GM23248 (cell line): Measurements from ENCODE around the gene AP3S2. TPM values are rescaled to one million over a fixed set of nuclear protein-coding genes. Genes with fewer than 3 reads are reported as not detected.
A peak's percentile ranks its signal among the peaks of the same experiment; 100 is the strongest.
"Not testable (repeated sequence)": the region's sequence is repeated elsewhere in the genome, so short reads cannot be mapped to it uniquely, and the experiment has no call there.

Source experiments
- DNase-seq: peaks from one replicate; pipeline ENCODE4 v3.0.0-alpha.2; 2015
- H2AFZ ChIP-seq: fragments of 200-600 bp; sonication (generic); 2 replicates; pipeline ENCODE4 v1.6.1; 2016; ENCODE audit warnings: antibody characterized with exemption
- H3F3A ChIP-seq: fragments of 200-600 bp; sonication (generic); 2 replicates; pipeline ENCODE4 v1.6.1; 2016; ENCODE audit warnings: mild to moderate bottlenecking, antibody characterized with exemption, mixed run types; ENCODE audit not compliant: insufficient read depth
- H3K27ac ChIP-seq: fragments of 200-600 bp; sonication (generic); 2 replicates; pipeline ENCODE4 v1.5.1; 2016; ENCODE audit warnings: mild to moderate bottlenecking
- H3K27me3 ChIP-seq: fragments of 200-600 bp; sonication (generic); replicated peaks from 2 replicates; pipeline ENCODE4 v1.6.1; 2016; ENCODE audit warnings: mild to moderate bottlenecking; ENCODE audit not compliant: insufficient read depth
- H3K36me3 ChIP-seq: fragments of 200-600 bp; sonication (generic); 2 replicates; pipeline ENCODE4 v1.6.1; 2016; ENCODE audit warnings: low read depth, mild to moderate bottlenecking
- H3K4me1 ChIP-seq: fragments of 200-600 bp; sonication (generic); 2 replicates; pipeline ENCODE4 v1.6.1; 2016; ENCODE audit warnings: mild to moderate bottlenecking; ENCODE audit not compliant: insufficient read depth
- H3K4me2 ChIP-seq: fragments of 200-600 bp; sonication (generic); one replicate; pipeline ENCODE4 v1.6.1; 2016; ENCODE audit warnings: mild to moderate bottlenecking; ENCODE audit not compliant: unreplicated experiment
- H3K4me3 ChIP-seq: fragments of 200-600 bp; sonication (generic); 2 replicates; pipeline ENCODE4 v1.5.1; 2016; ENCODE audit warnings: mild to moderate bottlenecking
- H3K79me2 ChIP-seq: fragments of 200-600 bp; sonication (generic); 2 replicates; pipeline ENCODE4 v1.6.1; 2016; ENCODE audit warnings: mild to moderate bottlenecking; ENCODE audit not compliant: insufficient read depth
- H3K9ac ChIP-seq: fragments of 200-600 bp; sonication (generic); 2 replicates; pipeline ENCODE4 v1.6.1; 2016; ENCODE audit warnings: mild to moderate bottlenecking
- H3K9me2 ChIP-seq: fragments of 200-600 bp; sonication (generic); 2 replicates; pipeline ENCODE4 v1.6.1; 2016; ENCODE audit warnings: mixed run types, mild to moderate bottlenecking, moderate library complexity; ENCODE audit not compliant: insufficient read depth
- H3K9me3 ChIP-seq: fragments of 200-600 bp; sonication (generic); one replicate; pipeline ENCODE4 v1.6.1; 2017; ENCODE audit warnings: low read depth
- H4K20me1 ChIP-seq: fragments of 200-600 bp; sonication (generic); 2 replicates; pipeline ENCODE4 v1.6.0; 2016; ENCODE audit not compliant: insufficient read depth
- EZH2 ChIP-seq: fragments of 200-600 bp; sonication (generic); IDR thresholded peaks from 2 replicates; pipeline ENCODE4 v1.6.1; 2018; ENCODE audit warnings: antibody characterized with exemption, mild to moderate bottlenecking; ENCODE audit not compliant: insufficient read depth, poor library complexity, severe bottlenecking
- EZH2phosphoT487 ChIP-seq: fragments of 200-600 bp; sonication (generic); IDR thresholded peaks from 2 replicates; pipeline ENCODE4 v1.6.1; 2018; ENCODE audit warnings: antibody characterized with exemption, moderate library complexity, mild to moderate bottlenecking, low read depth; ENCODE audit not compliant: insufficient read depth
- WGBS, 2 experiments: methylation state at CpG; one replicate each; pipeline ENCODE4 v1.1.6; 2015 to 2017; ENCODE audit warnings: low lambda C conversion rate in 2 of 2, low coverage in 1 of 2; ENCODE audit errors: missing lambda C conversion rate in 2 of 2; 5-methylcytosine and 5-hydroxymethylcytosine counted together
- in situ Hi-C: fragments of 300-500 bp; cut with MboI; formaldehyde crosslinking; loops from 2 replicates; pipeline ENCODE4 v1.15.0; 2020
- polyA plus RNA-seq: library from polyadenylated mRNA; unstranded; fragments of >200 nt; fragmentation: Nextera tagmentation; extraction: Ambion mirVana; gene quantifications from 2 replicates; pipeline ENCODE4 v1.2.1, GENCODE V29; 2016
- total RNA-seq: library from RNA; depleted of rRNA; stranded (reverse); fragments of >200 nt; shearing (Covaris generic); gene quantifications from 2 replicates; pipeline ENCODE4 v1.2.3, GENCODE V29; 2014

The AP3S2 gene
- total and polyA plus RNA-seq, 2 experiments from 2014 or later, result 27.0 to 85.0 TPM

- Histone ChIP-seq H3K9me2 (no peaks in the 10 kb centered on the region), H4K20me1 (no peaks in the 10 kb centered on the region), H2AFZ (peak overlapping the region; percentile 46), H3K4me2 (peak overlapping the region; percentile 84), H3K9ac (peak overlapping the region; percentile 83), H3K9me3 (no peaks in the 10 kb centered on the region), H3F3A (peaks cover 35% of the 10 kb centered on the region), H3K4me3 (peak overlapping the region; percentile 62), H3K4me1 (peaks cover 34% of the 10 kb centered on the region), H3K27ac (peak overlapping the region; percentile 96), H3K79me2 (peaks cover 54% of the 10 kb centered on the region), H3K27me3 (no peaks in the 10 kb centered on the region), H3K36me3 (peaks cover 17% of the 10 kb centered on the region; the same call in 1 of the 2 replicates)
- WGBS, 2 experiments, result 0 to 2% methylated on average over 11 of the region's 11 CpGs
- in situ Hi-C loops, result no loop called here
- no peak for TF ChIP-seq EZH2phosphoT487
- TF ChIP-seq EZH2, result no peak
- DNase-seq, result peak; percentile 96
These were observed 57.3 kb downstream of the AP3S2 start for GRCh38 chr15:89836267-89837133.

GRCh38 chr15:89835176-89835564 lies 58.6 kb downstream of the AP3S2 start:
- Histone ChIP-seq H3K4me2 (no peak overlapping the region), H3K4me3 (no peak overlapping the region), H4K20me1 (no peaks in the 10 kb centered on the region), H3K79me2 (peaks cover 56% of the 10 kb centered on the region), H3K9me3 (no peaks in the 10 kb centered on the region), H3K27ac (peak overlapping the region; percentile 96), H3K27me3 (no peaks in the 10 kb centered on the region), H3K36me3 (peaks cover 17% of the 10 kb centered on the region; the same call in 1 of the 2 replicates), H3F3A (peaks cover 35% of the 10 kb centered on the region), H3K9ac (no peak overlapping the region), H2AFZ (no peak overlapping the region), H3K9me2 (no peaks in the 10 kb centered on the region), H3K4me1 (peaks cover 30% of the 10 kb centered on the region)
- in situ Hi-C loops, result no loop called here
- WGBS, 2 experiments, result 90 to 92% methylated on average over 5 of the region's 5 CpGs
- DNase-seq, result no peak
- TF ChIP-seq EZH2phosphoT487 (no peak), EZH2 (no peak)

GRCh38 chr15:89834465-89835175 lies 59.2 kb downstream of the AP3S2 start:
- H4K20me1 ChIP-seq, DNase-seq, in situ Hi-C loops, H2AFZ ChIP-seq, H3K9me3 ChIP-seq, H3K9me2 ChIP-seq, H3K9ac ChIP-seq, H3K4me2 ChIP-seq, H3K4me3 ChIP-seq, H3K27ac ChIP-seq, H3K27me3 ChIP-seq: not testable (repeated sequence)
- Histone ChIP-seq H3K4me1 (peaks cover 36% of the 10 kb centered on the region), H3K36me3 (peaks cover 17% of the 10 kb centered on the region; the same call in 1 of the 2 replicates), H3F3A (peaks cover 39% of the 10 kb centered on the region), H3K79me2 (peaks cover 51% of the 10 kb centered on the region)
- 90 to 95% methylated on average over 9 of the region's 9 CpGs for WGBS, 2 experiments

GRCh38 chr15:89833966-89834365 lies 59.8 kb downstream of the AP3S2 start:
- H3K9me2 ChIP-seq, result no peaks in the 10 kb centered on the region
- H2AFZ ChIP-seq, result no peak overlapping the region
- no peaks in the 10 kb centered on the region for H3K27me3 ChIP-seq
- no peak overlapping the region for H3K27ac ChIP-seq
- H3K79me2 ChIP-seq, result peaks cover 46% of the 10 kb centered on the region
- H3F3A ChIP-seq, result peaks cover 46% of the 10 kb centered on the region
- no peak overlapping the region for H3K9ac ChIP-seq
- H3K4me2 ChIP-seq, result no peak overlapping the region
- whole genome bisulfite sequencing, 2 experiments, result 95 to 97% methylated on average over 7 of the region's 7 CpGs
- in situ Hi-C loops, result no loop called here
- no peak for DNase-seq
- no peaks in the 10 kb centered on the region for H4K20me1 ChIP-seq
- H3K36me3 ChIP-seq, result peaks cover 17% of the 10 kb centered on the region; the same call in 1 of the 2 replicates
- TF ChIP-seq EZH2phosphoT487 (no peak), EZH2 (no peak)
- H3K4me1 ChIP-seq, result peaks cover 41% of the 10 kb centered on the region
- H3K4me3 ChIP-seq, result no peak overlapping the region
- H3K9me3 ChIP-seq, result no peaks in the 10 kb centered on the region
